ENCODE measurements around the gene MAP2K6.

GRCh38 chr17:69593351-69593715 lies 178.8 kb downstream of the MAP2K6 start:
- TF ChIP-seq POLR2AphosphoS5 (IDR thresholded peaks at IDR 0.05; ENCODE audit: borderline replicate concordance, low read depth, low read length) (no peak), EZH2 (IDR thresholded peaks at IDR 0.05) (no peak), FOXP2 (optimal IDR thresholded peaks at IDR 0.05; ENCODE audit: control extremely low read depth, extremely low read length, insufficient read depth) (no peak)

Measured in SK-N-MC (cell line).